ENCODE measurements around the gene DOCK1.

DOCK1 gene

DNA sequence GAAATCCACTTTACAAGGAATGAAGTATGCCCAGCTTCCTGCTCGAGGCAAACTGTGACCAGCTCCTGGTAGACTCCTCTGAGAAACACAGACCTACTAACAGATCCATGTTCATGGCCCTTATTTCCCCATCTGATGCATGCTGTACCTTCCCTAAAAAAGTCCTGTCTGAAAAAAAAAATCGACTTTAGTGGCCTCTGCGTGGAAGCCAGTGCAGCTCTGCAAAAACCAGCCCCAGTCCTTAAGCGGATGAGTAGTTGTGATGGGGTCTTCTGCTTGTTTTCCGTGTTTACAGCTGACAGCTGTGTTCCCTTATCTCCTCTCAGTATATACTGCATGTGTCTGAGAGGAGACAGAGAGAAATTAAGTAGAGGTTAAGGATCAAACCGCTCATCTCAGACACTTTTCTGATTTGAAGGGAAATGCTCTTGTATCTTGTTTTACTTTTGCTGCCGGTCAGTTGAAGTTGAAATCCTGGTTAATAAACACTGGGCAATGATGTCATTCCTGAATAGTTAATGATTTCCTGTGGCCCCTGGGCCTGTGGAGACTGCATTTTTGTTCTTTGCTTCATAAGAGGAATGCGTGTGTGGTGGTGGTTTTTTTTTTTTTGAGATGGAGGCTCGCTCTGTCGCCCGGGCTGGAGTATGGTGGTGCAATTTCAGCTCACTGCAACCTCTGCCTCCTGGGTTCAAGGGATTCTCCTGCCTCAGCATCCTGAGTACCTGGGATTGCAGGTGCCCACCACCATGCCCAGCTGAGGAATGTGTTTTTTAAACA is 67.6 kb downstream of the DOCK1 start:
- TF ChIP-seq, protein P1, sequence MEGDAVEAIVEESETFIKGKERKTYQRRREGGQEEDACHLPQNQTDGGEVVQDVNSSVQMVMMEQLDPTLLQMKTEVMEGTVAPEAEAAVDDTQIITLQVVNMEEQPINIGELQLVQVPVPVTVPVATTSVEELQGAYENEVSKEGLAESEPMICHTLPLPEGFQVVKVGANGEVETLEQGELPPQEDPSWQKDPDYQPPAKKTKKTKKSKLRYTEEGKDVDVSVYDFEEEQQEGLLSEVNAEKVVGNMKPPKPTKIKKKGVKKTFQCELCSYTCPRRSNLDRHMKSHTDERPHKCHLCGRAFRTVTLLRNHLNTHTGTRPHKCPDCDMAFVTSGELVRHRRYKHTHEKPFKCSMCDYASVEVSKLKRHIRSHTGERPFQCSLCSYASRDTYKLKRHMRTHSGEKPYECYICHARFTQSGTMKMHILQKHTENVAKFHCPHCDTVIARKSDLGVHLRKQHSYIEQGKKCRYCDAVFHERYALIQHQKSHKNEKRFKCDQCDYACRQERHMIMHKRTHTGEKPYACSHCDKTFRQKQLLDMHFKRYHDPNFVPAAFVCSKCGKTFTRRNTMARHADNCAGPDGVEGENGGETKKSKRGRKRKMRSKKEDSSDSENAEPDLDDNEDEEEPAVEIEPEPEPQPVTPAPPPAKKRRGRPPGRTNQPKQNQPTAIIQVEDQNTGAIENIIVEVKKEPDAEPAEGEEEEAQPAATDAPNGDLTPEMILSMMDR (IDR thresholded peaks at IDR 0.05) = no peak
- H3K4me1 Mint-ChIP-seq = peaks cover 19% of the 10 kb centered on the region
- H3K4me3 Mint-ChIP-seq = no peak overlapping the region
- DNase-seq = no peak
- H3K36me3 Mint-ChIP-seq (ENCODE audit: low read depth) = peaks cover 26% of the 10 kb centered on the region
- no peaks in the 10 kb centered on the region for H3K9me3 Mint-ChIP-seq
- H3K27ac Mint-ChIP-seq = peak overlapping the region; percentile 85
- peaks cover 6% of the 10 kb centered on the region for H3K27me3 Mint-ChIP-seq (ENCODE audit: low read depth, poor library complexity)

DNA sequence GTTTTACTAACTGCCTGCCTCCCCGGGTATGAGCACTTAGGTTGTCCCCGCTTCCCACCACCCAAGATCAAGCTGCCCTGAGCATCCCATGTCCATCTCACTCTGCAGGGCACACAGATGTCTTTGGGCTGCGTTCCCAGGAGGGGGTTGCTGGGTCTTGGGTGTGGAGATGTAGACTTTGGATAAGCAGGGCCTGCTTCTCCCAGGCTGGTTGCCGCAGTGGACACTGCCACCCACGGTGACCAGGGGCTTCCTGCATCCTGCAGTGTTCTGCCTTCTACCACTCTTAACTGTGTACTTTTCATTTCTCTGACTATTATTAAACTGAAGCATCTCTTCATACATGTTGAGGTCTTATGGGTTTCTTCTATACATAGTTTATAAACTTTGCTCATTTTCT is 70.0 kb downstream of the DOCK1 start:
- TF ChIP-seq, protein P1 (IDR thresholded peaks at IDR 0.05) = no peak
- H3K27ac Mint-ChIP-seq = no peak overlapping the region
- no peak overlapping the region for H3K4me3 Mint-ChIP-seq
- H3K36me3 Mint-ChIP-seq (ENCODE audit: low read depth) = peaks cover 39% of the 10 kb centered on the region
- H3K27me3 Mint-ChIP-seq (ENCODE audit: low read depth, poor library complexity) = peaks cover 3% of the 10 kb centered on the region
- no peak for DNase-seq
- no peaks in the 10 kb centered on the region for H3K9me3 Mint-ChIP-seq
- H3K4me1 Mint-ChIP-seq = peaks cover 13% of the 10 kb centered on the region

DNA sequence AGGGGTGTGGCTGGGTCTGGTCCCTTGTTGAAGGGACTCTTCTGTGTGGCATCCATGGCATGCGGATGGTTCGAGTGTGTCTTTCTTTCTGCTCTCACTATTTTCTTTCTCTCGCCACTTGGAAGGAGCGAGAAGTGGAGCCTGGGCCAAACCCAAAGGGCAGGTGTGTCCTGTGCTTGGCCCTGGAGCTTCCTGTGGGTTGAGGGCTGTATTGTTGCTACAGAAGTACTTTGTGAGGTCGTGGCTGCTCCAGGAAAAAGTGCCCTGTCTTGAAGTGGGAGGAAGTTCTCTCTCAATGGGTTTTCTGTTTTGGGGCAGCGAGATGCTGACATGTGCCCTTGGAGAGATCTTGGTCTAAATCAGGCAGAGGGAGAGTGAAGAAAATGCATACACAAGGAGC is 72.0 kb downstream of the DOCK1 start:
- DNase-seq = no peak
- Mint-ChIP-seq H3K4me3 (no peak overlapping the region), H3K27ac (no peak overlapping the region), H3K36me3 (ENCODE audit: low read depth) (peaks cover 50% of the 10 kb centered on the region), H3K27me3 (ENCODE audit: low read depth, poor library complexity) (peaks cover 3% of the 10 kb centered on the region), H3K4me1 (peaks cover 20% of the 10 kb centered on the region), H3K9me3 (no peaks in the 10 kb centered on the region)
- TF ChIP-seq, protein P1 (IDR thresholded peaks at IDR 0.05) = no peak

DNA sequence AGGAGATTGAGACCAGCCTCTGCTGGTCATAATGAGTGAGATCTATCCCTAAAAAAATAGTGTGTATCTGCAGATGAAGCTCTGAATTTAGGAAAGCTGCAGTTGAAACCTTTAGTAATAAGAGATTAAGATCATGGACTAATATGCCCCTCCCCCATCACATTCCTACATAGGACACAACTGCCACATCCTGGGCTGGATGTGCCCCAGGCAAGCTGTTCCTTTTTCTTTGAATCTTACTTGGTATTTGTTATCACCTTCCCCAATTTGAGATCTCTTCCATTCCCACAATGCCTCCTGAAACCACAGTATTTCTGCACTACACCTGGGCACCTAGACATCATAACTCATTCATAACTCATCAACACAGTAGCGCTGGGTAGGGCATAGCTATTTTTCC is 74.1 kb downstream of the DOCK1 start:
- Mint-ChIP-seq H3K9me3 (no peaks in the 10 kb centered on the region), H3K4me1 (peaks cover 7% of the 10 kb centered on the region), H3K36me3 (ENCODE audit: low read depth) (peaks cover 55% of the 10 kb centered on the region), H3K27ac (no peak overlapping the region), H3K27me3 (ENCODE audit: low read depth, poor library complexity) (no peaks in the 10 kb centered on the region), H3K4me3 (no peak overlapping the region)
- DNase-seq = no peak
- TF ChIP-seq, protein P1 (IDR thresholded peaks at IDR 0.05) = no peak

DNA sequence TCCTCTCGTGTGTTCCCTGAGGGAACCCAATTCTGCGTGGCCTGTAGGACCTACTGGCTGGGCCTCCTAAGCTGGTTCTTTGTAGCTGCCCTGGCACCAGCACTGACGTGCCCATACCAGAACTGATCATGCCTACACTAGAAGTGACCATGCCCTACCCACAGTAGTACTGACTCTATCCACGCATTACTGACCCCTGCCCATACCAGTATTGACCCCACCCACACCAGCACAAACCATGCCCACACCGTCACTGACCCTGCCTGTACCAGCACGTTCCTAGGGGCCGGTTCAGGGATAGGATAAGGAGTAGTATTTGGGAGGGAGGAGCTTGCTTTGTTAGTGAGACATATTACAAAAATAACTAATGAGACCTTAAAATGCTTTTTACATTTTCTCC is 88.0 kb downstream of the DOCK1 start:
- Mint-ChIP-seq H3K4me1 (no peaks in the 10 kb centered on the region), H3K4me3 (no peak overlapping the region), H3K36me3 (ENCODE audit: low read depth) (peaks cover 86% of the 10 kb centered on the region), H3K9me3 (peaks cover 21% of the 10 kb centered on the region), H3K27ac (no peak overlapping the region), H3K27me3 (ENCODE audit: low read depth, poor library complexity) (no peaks in the 10 kb centered on the region)
- DNase-seq = no peak
- TF ChIP-seq, protein P1 (IDR thresholded peaks at IDR 0.05) = no peak

Measured in nephron progenitor cell (in vitro differentiated cells).